Aorta (tissue), 5 donors: Measurements from ENCODE around the gene NAGA. TPM values are rescaled to one million over a fixed set of nuclear protein-coding genes. Genes with fewer than 3 reads are reported as not detected.
"Not testable (repeated sequence)": the region's sequence is repeated elsewhere in the genome, so short reads cannot be mapped to it uniquely, and the experiment has no call there.

Source experiments
- ATAC-seq: fragments of 200-7000 bp; cut with Tn5 transposase; one replicate; pipeline ENCODE4 v1.9.1; 2022; ENCODE audit warnings: moderate library complexity; ENCODE audit not compliant: low FRiP score
- DNase-seq, 2 donors: peaks; one replicate each; pipeline ENCODE4 v3.0.0-alpha.2; 2020
- H3K27ac ChIP-seq, 2 donors: one replicate each; pipeline ENCODE4 v1.5.1; 2013; ENCODE audit warnings: low read length in 2 of 2, mild to moderate bottlenecking in 2 of 2, moderate library complexity in 2 of 2, control low read depth in 1 of 2, inconsistent platforms in 1 of 2, low read depth in 1 of 2
- H3K27me3 ChIP-seq, 2 donors: one replicate each; pipeline ENCODE4 v1.6.1; 2013; ENCODE audit warnings: control low read depth in 1 of 2, low read length in 1 of 2, mild to moderate bottlenecking in 1 of 2, moderate library complexity in 1 of 2; ENCODE audit not compliant: insufficient read depth in 2 of 2, control insufficient read depth in 1 of 2
- H3K36me3 ChIP-seq, 2 donors: one replicate each; pipeline ENCODE4 v1.6.1; 2013; ENCODE audit warnings: control low read depth in 1 of 2, low read length in 1 of 2, mild to moderate bottlenecking in 1 of 2; ENCODE audit not compliant: insufficient read depth in 2 of 2, control insufficient read depth in 1 of 2
- H3K4me1 ChIP-seq, 2 donors: one replicate each; pipeline ENCODE4 v1.6.1; 2013; ENCODE audit warnings: low read length in 2 of 2, control low read depth in 1 of 2, mild to moderate bottlenecking in 1 of 2, moderate library complexity in 1 of 2; ENCODE audit not compliant: insufficient read depth in 2 of 2, control insufficient read depth in 1 of 2
- H3K4me3 ChIP-seq, 2 donors: one replicate each; pipeline ENCODE4 v1.5.1; 2013; ENCODE audit warnings: low read length in 2 of 2, control low read depth in 1 of 2, mild to moderate bottlenecking in 1 of 2
- H3K9me3 ChIP-seq: one replicate; pipeline ENCODE4 v1.6.1; 2013; ENCODE audit warnings: mild to moderate bottlenecking, low read length; ENCODE audit not compliant: control insufficient read depth
- WGBS, 2 donors: extraction: QIAGEN DNeasy Blood & Tissue Kit; methylation state at CpG; one replicate each; pipeline ENCODE4 v1.1.7; 2013; 5-methylcytosine and 5-hydroxymethylcytosine counted together
- intact Hi-C, 2 donors: fragments of 100-400 bp; cut with DNase I; formaldehyde crosslinking; loops; one replicate each; pipeline versions ENCODE4 v1.14.2 to v1.15.0; 2022
- long read RNA-seq, 2 donors: library from polyadenylated mRNA; unstranded; transcript quantifications; one replicate each; pipeline ENCODE4 v2.0.0, GENCODE V29; 2020 to 2021
- polyA plus RNA-seq, 2 donors: library from polyadenylated mRNA; stranded (reverse); fragments of 200-250 nt; gene quantifications; one replicate each; pipeline ENCODE4 v1.2.3, GENCODE V29; 2013
- total RNA-seq, 2 donors: library from RNA; stranded (reverse); fragmentation: NEBNext Ultra II Directional; extraction: Animal tissue kit (Norgen Biotek cat#: 25700); gene quantifications; one replicate each; pipeline ENCODE4 v1.2.1, GENCODE V29; 2021
- donor health status: healthy with polysubstance abuse.
- donor health status: Bipolar disorder and iron deficiency.
- donor health status: DM: no; HTN: no; CAD: no.
- donor health status: DM: no; HTN: no; CAD: no.
- donor health status: DM: yes; HTN: yes; CAD: no.

Gene NAGA
- total RNA-seq (10 to 100 TPM; 22.3 to 27.6 TPM), polyA plus RNA-seq (10 to 100 TPM in 1 of 2 donors, 1 to 10 TPM in 1; 8.4 to 16.3 TPM)
- long read RNA-seq, donor 1, transcript NAGA-203 (10 exons, 1,856 nt): minor isoform, 27 of 144 reads
- long read RNA-seq, donor 1, transcript NAGA-202 (10 exons, 1,869 nt): minor isoform, 27 of 144 reads
- long read RNA-seq, donor 1, transcript NAGA-201 (9 exons, 3,694 nt): major isoform, 40 of 144 reads
- long read RNA-seq, donor 1, partial matches to known transcripts: 38 of 144 reads
- long read RNA-seq, donor 1, other reads (novel, unspliced or antisense): 12 of 144 reads
- long read RNA-seq, donor 2, transcript NAGA-201 (9 exons, 3,694 nt): major isoform, 20 of 38 reads
- long read RNA-seq, donor 2, partial matches to known transcripts: 5 of 38 reads
- long read RNA-seq, donor 2, other reads (novel, unspliced or antisense): 7 of 38 reads

DNA sequence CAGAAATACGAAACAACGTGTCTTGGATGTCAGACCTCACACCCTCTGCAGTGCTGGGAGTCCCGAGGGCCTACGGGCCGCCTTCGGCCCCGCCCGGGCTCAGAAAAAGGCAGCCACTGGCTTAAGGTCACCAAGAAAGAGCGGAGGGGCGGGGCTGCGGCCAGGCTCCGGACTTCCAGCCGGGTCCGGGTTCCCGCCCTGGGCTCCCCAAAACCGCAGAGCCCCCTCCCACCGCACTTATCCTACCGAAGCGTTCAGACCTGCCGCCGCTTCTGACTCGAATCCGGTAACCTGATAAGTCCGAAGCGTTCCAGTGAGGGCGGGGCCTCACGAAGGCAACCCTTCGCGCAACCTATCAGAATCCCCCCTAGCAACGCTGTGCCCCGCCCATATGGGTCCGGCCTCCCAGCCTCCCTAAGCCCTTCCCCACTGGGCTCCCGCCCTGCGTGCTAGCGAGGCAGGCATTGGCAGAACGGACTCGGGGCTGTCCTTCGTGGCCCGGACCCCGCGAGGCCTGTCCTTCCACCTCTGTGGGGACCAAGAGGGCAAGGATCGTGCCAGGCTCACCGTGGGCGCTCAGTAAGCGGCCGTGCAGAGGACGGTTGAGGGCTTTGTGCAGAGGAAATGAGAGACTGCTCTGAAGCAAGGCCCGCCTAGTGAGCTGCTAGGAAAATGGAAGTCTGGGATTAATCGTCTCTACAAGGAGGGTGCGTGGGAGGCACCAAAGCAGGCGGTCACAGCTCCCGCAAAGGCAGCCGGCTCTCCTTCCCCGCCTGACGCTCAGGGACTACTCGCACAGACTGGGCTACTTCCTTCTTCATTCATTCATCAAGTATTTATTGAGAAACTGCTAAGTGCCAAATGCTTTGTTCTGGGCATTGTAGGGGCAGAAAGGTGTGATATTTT, at the start of gene NAGA:
TSS of gene NAGA (minus strand) at position 296 of the 906 bp plus-strand sequence. CDS start 515 bp downstream, outside the sequence.
- DNase-seq: peak; percentile 98
- intact Hi-C loops: loop anchor here in 1 of 2 donors (5.0 kb wide), 1 partner anchor 383 kb away; the partner anchor contains the start of gene SNU13
- H3K36me3 ChIP-seq: no peaks in the 10 kb centered on the region
- H3K4me3 ChIP-seq: peak within 1 kb of the TSS; percentile 26 to 51
- H3K4me1 ChIP-seq: no peaks in the 10 kb centered on the region
- no peaks in the 10 kb centered on the region for H3K27me3 ChIP-seq
- no peaks in the 10 kb centered on the region for H3K9me3 ChIP-seq
- peak within 1 kb of the TSS in 1 of 2 donors; percentile 81 for H3K27ac ChIP-seq
- peak; percentile 94 for ATAC-seq
- 0% methylated on average over 56 of the region's 56 CpGs for WGBS, 2 donors

- DNase-seq: no peak
- ATAC-seq: no peak
- WGBS, 2 donors: 83 to 84% methylated on average over 4 of the region's 4 CpGs
- H3K27me3 ChIP-seq: no peaks in the 10 kb centered on the region
- H3K4me3 ChIP-seq: no peak overlapping the region
- H3K9me3 ChIP-seq: no peaks in the 10 kb centered on the region
- intact Hi-C loops: no loop called here
- no peak overlapping the region for H3K27ac ChIP-seq
- H3K4me1 ChIP-seq: no peaks in the 10 kb centered on the region
- no peaks in the 10 kb centered on the region for H3K36me3 ChIP-seq
Observed at GRCh38 chr22:42116848-42117424, 46.3 kb upstream of the NAGA start.

GRCh38 chr22:42115420-42115830, 44.8 kb upstream of the NAGA start:
- ATAC-seq, DNase-seq, H3K36me3 ChIP-seq, intact Hi-C loops, H3K4me1 ChIP-seq, H3K4me3 ChIP-seq, H3K27ac ChIP-seq, H3K27me3 ChIP-seq, H3K9me3 ChIP-seq: not testable (repeated sequence)
- WGBS, 2 donors: 86 to 94% methylated on average over 6 of the region's 6 CpGs

GRCh38 chr22:42114721-42115120, 44.1 kb upstream of the NAGA start:
- no peaks in the 10 kb centered on the region for H3K27me3 ChIP-seq
- H3K9me3 ChIP-seq: no peaks in the 10 kb centered on the region
- intact Hi-C loops: no loop called here
- no peaks in the 10 kb centered on the region for H3K4me1 ChIP-seq
- H3K4me3 ChIP-seq: no peak overlapping the region
- no peak overlapping the region for H3K27ac ChIP-seq
- ATAC-seq (no peak), DNase-seq (no peak)
- H3K36me3 ChIP-seq: no peaks in the 10 kb centered on the region
- 87 to 95% methylated on average over 7 of the region's 7 CpGs for WGBS, 2 donors

GRCh38 chr22:42112793-42113192, 42.2 kb upstream of the NAGA start:
- DNase-seq, H3K27ac ChIP-seq, H3K4me1 ChIP-seq, H3K27me3 ChIP-seq, H3K9me3 ChIP-seq, ATAC-seq, intact Hi-C loops, H3K36me3 ChIP-seq, H3K4me3 ChIP-seq: not testable (repeated sequence)
- 16 to 22% methylated on average over 4 of the region's 4 CpGs for WGBS, 2 donors

GRCh38 chr22:42111798-42112197, 41.2 kb upstream of the NAGA start:
- ATAC-seq (no peak), DNase-seq (no peak)
- Histone ChIP-seq H3K4me3 (no peak overlapping the region), H3K36me3 (no peaks in the 10 kb centered on the region), H3K4me1 (no peaks in the 10 kb centered on the region), H3K27ac (no peak overlapping the region), H3K9me3 (no peaks in the 10 kb centered on the region), H3K27me3 (no peaks in the 10 kb centered on the region)
- 67 to 88% methylated on average over 4 of the region's 4 CpGs for whole genome bisulfite sequencing, 2 donors
- intact Hi-C loops: no loop called here

DNA sequence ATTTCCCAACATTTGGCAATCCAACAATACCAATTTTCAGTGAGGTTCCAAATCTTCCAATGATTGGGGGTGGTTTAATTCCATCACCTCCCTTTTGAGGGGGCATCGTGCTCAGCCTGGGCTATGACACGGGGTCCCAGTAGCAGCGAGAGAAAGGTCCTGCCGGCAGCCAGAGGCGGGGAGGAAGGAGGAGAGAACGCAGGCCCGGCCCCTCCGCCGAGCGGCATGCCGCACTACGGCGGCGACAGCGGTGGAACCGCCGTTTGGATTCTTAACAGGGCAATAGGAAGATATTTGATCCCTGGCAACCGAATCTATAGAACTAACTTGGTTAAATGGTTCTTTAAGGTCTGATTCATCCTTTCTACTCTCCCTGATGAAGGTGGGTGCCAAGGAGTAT, 38.2 kb upstream of the NAGA start:
- no peaks in the 10 kb centered on the region for H3K4me1 ChIP-seq
- no peak overlapping the region for H3K27ac ChIP-seq
- no peaks in the 10 kb centered on the region for H3K36me3 ChIP-seq
- H3K9me3 ChIP-seq: no peaks in the 10 kb centered on the region
- WGBS, 2 donors: 70 to 73% methylated on average over 18 of the region's 18 CpGs
- DNase-seq: no peak
- no peaks in the 10 kb centered on the region for H3K27me3 ChIP-seq
- ATAC-seq: no peak
- intact Hi-C loops: no loop called here
- no peak overlapping the region for H3K4me3 ChIP-seq

DNA sequence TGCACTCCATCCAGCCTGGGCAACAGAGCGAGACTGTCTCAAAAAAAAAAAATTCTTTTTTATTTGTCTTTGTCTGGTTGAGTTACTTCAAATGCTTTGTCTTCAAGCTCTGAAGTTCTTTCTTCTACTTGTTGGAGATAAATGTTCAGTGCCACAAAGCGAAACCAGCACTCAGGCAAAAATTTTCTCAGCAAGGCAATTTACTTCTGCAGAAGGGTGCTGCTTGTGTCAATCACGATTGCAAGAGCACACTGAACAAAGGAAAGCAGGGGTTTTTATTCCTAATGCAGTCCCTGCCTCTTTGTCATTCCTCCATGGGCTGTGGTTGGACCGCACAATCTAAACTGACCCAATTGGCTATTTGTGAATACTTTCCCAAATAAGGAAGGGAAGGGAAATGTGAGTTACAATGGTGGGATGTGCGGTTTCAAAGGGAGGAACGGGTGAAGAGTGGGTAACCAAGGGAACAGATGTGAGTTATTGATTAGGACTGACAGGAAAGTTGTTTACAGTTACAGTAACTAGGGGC, 33.8 kb upstream of the NAGA start:
- WGBS, 2 donors: 97% methylated on average over 6 of the region's 6 CpGs
- DNase-seq, H3K27ac ChIP-seq, H3K27me3 ChIP-seq, ATAC-seq, H3K4me1 ChIP-seq, H3K4me3 ChIP-seq, H3K9me3 ChIP-seq, H3K36me3 ChIP-seq, intact Hi-C loops: not testable (repeated sequence)
